Measurements from ENCODE around the gene THRSP.
A peak's percentile ranks its signal among the peaks of the same experiment; 100 is the strongest.
"Not testable (repeated sequence)": the region's sequence is repeated elsewhere in the genome, so short reads cannot be mapped to it uniquely, and the experiment has no call there.

Gene THRSP

DNA sequence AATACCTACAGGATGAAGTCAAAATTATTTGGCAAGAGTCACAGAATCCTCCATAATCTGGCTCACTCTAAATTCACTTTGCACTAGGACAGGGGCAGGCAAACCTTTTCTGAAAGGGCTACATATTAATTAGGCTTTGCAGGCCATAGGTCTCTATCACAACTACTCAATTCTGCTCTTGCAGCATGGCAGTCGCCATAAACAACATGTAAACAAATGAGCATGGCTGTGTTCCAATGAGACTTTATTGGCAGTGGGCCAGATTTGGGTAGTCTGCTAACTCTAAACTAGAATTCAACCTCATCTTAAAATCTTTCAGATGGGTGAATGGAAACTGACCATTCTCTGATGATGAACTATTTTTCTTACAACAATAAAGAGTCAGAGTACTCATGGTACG lies 5.8 kb downstream of the THRSP start:
- DNase-seq = no peak

- DNase-seq = no peak
These were observed 7.0 kb downstream of the THRSP start for GRCh38 chr11:78070621-78071020.

DNA sequence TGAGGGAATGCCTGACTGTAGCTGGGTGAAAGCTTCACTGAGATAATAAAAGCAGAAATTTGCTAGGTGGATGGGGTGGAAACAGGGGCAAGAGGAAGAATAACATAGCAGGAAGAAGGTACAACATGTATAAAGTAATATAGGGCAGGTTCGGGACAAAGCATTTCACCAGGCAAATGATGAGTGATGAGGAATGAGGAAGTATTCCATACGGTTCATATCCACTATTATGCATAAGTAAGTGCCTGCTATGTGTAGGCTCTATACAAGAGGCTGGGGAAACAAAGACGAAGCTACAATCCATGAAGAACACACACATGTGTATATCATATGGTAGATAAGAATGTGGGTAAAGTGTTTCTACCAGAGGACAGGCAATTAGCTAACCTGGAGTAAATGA lies 8.1 kb downstream of the THRSP start:
- DNase-seq = no peak

DNA sequence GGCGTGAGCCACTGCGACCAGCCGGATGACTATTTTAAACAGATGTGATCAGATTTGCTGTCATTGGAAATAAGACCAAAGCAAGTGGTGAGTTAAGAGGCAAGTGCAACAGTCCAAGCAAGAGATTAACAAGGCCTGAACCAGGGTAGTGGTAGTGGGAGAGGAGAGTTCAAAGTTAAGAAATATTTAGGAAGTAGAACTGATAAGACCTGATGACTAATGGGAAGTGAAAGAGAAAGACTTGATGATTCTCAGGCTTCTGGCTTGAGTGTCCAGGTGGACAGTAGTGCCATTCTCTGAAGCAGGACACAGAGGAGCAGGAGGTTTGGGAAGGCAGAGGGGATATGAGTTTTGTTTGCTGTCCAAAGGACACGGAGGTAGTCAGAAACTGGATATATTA lies 8.8 kb downstream of the THRSP start:
- no peak for DNase-seq

GRCh38 chr11:78074756-78075155 lies 11.1 kb downstream of the THRSP start:
- no peak for DNase-seq

GRCh38 chr11:78076733-78077403 lies 13.2 kb downstream of the THRSP start:
- no peak for DNase-seq

- DNase-seq = not testable (repeated sequence)
These were observed 13.9 kb downstream of the THRSP start for GRCh38 chr11:78077592-78077991.

DNA sequence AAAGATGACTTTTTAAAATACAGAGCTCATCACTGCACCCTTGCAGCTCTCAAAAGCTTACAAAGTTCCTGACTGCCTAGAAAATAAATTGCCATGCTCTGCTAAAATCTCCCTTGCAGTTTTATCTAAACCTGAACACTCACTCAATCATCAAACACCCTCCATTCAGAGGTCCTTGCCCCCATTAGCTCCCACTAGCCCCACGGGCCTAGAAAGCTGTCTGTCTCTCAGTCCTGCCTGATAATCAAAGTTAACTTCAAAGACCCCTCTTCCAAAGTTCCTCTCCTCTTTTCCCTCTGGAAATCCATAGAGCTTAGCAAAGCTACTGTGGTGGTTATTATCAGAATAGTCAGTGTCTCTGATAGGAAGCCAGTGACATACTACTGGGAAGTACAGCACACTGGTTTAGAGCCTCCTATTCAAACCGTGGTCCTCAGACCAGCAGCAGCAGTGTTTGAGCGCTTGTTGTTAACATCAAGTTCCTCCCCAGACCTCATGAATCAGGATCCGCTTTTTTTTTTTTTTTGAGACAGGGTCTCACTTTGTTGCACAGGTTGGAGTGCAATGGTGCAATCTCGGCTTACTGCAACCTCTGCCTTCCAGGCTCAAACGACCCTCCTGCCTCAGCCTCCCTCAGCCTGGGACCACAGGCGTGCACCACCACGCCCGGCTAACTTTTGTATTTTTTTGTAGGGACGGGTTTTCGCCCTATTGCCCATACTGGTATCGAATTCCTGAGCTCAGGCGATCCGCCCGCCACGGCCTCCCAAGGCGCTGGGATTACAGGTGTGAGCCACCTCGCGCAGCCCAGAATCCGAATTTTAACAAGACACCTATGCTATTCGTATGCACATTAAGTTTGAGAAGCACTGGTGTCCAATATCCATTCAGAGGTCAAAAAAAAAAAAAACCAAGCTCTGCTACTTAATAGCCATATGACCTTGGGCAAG lies 14.8 kb downstream of the THRSP start:
- DNase-seq = no peak

DNA sequence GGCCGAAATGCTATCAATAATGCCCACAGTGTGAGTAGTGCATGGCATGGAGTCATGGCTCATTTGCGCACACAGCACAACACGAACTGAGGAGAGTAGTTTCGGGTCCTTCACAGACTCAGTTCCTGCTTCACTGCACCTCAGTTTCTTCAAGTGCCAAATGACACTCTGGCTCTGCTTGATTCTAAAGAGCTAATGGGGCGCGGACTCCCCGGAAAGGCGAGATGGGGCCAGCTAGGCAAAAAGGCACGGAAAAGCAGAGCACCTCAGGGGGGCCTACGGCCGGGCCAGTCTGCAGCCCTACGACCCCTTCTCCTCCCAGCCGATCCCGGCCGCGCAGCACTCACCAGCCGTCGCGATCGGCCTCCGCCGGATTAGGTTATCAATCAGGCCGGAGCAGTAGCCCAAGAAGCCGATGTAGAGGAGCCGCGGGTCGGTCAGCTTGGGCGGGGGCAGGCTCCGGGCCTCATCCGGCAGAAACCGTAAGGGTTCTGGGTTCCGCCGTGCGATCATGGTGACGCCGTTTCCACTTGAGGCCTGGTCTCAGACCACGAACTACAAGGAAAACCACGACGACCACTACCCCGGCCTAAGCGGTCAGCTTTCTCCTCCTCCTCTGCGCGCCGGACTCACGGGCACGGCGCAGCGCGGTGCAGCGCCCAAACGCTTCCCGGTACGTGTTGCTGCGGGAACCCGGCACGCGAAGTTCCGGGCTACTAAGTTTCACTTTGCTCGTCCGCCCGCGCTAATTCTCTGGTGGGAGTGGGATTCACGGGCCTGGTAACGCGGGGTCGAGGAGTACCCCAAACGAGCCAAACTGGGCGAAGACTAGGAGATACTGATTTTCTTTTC lies 15.8 kb downstream of the THRSP start, which contains the start of gene NDUFC2:
NDUFC2 (minus strand) TSS at position 631 of the 852 bp plus-strand sequence; CDS start at position 513, 118 bp downstream.
- peak; percentile 82 for DNase-seq

- DNase-seq = no peak
These were observed 16.6 kb downstream of the THRSP start for GRCh38 chr11:78080084-78080817.

GRCh38 chr11:78080818-78081495 lies 17.3 kb downstream of the THRSP start:
- DNase-seq = no peak

- DNase-seq = no peak
These were observed 17.9 kb downstream of the THRSP start for GRCh38 chr11:78081583-78081982.

DNA sequence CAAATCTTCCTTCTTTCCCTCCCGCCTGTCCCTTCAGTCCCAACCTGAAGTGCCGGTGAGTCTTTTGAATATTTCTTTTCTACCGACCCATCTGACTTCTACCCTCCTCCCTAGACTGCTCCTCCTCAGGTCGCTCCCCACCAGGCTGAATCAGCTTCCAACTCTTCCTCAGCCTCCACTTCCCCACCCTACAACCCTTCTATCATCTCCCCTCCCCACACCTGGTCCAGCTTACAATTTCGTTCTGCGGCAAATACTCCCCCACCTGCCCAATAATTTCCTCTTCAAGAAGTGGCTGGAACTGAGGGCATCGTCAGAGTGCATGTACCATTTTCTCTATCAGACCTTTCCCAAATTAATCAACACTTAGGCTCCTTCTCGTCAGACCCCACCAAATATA lies 18.5 kb downstream of the THRSP start:
- DNase-seq = no peak

GRCh38 chr11:78083021-78083420 lies 19.4 kb downstream of the THRSP start:
- no peak for DNase-seq

GRCh38 chr11:78084506-78084905 lies 20.8 kb downstream of the THRSP start:
- DNase-seq = not testable (repeated sequence)

- DNase-seq = no peak
These were observed 22.3 kb downstream of the THRSP start for GRCh38 chr11:78085972-78086371.

DNA sequence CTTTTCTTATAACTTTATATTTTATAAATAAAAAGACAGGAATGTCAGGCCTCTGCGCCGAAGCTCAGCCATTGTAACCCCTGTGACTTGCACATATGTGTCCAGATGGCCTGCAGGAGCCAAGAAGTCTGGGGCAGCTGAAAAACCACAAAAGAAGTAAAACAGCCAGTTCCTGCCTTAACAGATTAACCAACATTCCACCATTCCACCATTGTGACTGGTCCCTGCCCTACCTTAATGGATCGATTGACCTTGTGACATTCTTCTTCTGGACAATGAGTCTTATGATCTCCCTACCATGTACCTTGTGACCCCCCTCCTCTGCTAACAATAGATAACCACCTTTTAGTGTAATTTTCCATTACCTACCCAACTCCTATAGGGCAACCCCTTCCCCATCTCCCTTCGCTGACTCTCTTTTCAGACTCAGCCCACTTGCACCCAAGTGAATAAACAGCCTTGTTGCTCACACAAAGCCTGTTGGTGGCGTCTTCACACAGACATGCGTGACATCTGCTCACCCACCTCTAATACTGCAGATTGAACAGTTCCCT lies 22.9 kb downstream of the THRSP start:
- not testable (repeated sequence) for DNase-seq

- DNase-seq = no peak
These were observed 30.6 kb downstream of the THRSP start for GRCh38 chr11:78094250-78094649.

GRCh38 chr11:78097666-78098385 lies 34.2 kb downstream of the THRSP start:
- no peak for DNase-seq

- no peak for DNase-seq
These were observed 36.0 kb downstream of the THRSP start for GRCh38 chr11:78099666-78100065.

DNA sequence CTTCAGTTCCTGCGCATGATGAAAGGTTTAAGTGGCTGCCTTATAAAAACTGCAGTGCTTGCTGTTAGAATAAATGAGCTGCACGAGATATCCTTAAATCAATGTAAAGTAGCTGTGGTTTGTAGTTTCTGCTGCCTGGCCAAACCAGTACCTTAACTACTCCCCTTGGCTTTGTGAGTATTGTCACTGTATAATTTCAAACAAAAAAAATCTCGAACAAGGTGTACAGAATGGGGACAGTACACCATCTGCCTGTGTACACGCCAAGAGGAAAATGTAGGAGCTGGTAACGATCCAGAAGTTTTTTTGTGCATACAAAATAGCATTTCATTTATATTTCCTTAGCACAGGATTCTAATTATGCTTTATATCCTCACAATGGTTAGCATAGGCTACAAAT lies 36.6 kb downstream of the THRSP start:
- no peak for DNase-seq

All from stimulated activated CD4-positive, alpha-beta T cell treated with anti-CD3 and anti-CD28 coated beads, Interleukin-15, amount 100 ng/mL, for 24 hours (primary cell).